CD4-positive, alpha-beta T cell treated with Interleukin-1 beta for 1 hour (primary cell): ENCODE results near the gene SENP5.
"Not testable (repeated sequence)": the region's sequence is repeated elsewhere in the genome, so short reads cannot be mapped to it uniquely, and the experiment has no call there.

Experiments
- DNase-seq, 2 donors: peaks; one replicate each; pipeline ENCODE4 v3.0.0-alpha.2; 2020 to 2022

SENP5 gene

GRCh38 chr3:196944037-196944790, 76.5 kb downstream of the SENP5 start:
- not testable (repeated sequence) for DNase-seq

DNA sequence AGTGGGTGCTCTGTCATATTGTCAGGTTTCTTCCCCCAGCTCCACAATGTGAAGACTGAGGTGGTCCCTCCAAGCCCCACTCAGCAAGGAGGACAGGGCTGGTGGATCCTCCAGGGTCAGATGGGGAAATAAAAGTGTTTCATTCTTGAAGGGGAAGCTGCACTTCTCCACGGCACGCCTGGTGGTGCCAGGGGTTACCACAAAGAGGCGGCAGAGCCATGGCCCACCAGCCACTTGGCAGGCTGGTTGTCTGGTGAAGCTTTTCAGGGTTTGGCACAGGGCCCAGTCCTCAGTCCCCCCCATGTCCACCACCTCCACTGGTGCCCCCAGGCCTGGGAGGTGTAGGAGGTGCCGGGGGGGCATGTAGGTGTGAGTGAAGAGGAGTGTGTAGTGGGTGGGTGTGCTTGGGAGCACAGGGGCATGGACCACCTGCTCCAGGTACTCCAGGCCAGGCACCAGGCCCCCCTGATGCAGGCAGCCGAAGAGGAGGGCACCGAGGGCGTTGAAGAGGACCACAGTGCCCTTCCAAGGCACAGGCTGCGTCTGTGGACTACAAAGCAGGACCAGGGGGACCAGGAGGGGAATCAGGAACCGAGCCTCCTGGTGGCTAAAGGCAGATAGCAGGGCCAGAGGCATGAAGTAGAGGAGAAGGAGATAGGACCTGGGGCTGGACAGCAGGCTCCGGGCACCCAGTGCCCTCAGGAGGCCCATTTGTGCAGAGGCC, 79.6 kb downstream of the SENP5 start:
- DNase-seq, result no peak

GRCh38 chr3:196947860-196948441, 80.2 kb downstream of the SENP5 start:
- no peak for DNase-seq

- DNase-seq, result no peak
Observed at GRCh38 chr3:196948442-196949284, 80.9 kb downstream of the SENP5 start.

DNA sequence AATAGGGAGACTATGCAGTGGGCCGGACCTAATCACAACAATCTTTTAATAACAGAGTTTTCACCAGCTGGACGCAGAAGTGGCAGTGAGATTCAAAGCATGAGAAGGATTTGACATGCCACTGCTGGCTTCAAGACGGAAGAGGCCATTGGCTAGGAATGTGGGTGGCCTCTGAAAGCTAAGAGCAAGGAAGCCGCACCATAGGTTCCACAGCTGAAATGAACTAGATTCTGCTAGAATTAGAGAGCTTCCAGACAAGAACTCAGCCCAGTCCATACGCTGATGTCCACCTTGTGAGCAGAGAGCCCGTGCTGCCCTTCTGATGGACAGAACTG, 81.5 kb downstream of the SENP5 start:
- DNase-seq, result no peak

DNA sequence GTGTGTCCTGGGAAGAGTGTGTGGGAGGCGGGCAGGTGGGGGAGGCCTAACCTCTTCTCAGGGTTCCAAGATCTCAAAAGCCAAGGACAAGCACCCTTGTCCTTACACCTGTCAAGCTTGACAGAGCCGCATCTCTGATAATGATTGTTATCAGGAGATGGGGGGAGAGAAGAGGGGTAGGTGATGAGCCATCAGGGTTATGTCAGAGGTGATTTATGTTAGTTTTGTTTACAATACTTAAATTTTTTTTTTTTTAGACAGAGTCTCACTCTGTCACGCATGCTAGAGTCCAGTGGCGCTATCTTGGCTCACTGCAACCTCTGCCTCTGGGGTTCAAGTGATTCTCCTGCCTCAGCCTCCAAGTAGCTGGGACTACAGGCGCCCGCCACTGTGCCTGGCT, 82.0 kb downstream of the SENP5 start:
- no peak for DNase-seq

- no peak for DNase-seq
Observed at GRCh38 chr3:196951371-196951770, 83.7 kb downstream of the SENP5 start.

GRCh38 chr3:196954832-196955231, 87.1 kb downstream of the SENP5 start:
- no peak for DNase-seq

GRCh38 chr3:196962108-196962929, 94.6 kb downstream of the SENP5 start:
- no peak for DNase-seq

GRCh38 chr3:196962930-196963630, 95.4 kb downstream of the SENP5 start:
- DNase-seq, result no peak

DNA sequence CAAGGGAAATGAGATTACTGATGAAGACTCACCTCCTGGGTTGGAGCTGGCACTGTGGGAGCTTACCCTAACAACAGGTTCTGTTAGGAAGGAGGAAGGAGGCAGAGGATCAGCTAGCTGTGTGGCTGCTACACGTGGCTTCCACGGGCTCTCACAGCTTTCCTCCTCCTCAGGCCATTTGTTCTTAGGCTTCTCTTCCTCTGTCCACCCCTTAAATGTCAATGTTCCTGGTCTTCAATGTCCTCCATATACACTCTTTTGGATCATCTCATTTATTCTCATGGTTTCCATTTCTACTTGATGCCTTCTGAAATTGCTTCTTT, 95.9 kb downstream of the SENP5 start:
- no peak for DNase-seq

DNA sequence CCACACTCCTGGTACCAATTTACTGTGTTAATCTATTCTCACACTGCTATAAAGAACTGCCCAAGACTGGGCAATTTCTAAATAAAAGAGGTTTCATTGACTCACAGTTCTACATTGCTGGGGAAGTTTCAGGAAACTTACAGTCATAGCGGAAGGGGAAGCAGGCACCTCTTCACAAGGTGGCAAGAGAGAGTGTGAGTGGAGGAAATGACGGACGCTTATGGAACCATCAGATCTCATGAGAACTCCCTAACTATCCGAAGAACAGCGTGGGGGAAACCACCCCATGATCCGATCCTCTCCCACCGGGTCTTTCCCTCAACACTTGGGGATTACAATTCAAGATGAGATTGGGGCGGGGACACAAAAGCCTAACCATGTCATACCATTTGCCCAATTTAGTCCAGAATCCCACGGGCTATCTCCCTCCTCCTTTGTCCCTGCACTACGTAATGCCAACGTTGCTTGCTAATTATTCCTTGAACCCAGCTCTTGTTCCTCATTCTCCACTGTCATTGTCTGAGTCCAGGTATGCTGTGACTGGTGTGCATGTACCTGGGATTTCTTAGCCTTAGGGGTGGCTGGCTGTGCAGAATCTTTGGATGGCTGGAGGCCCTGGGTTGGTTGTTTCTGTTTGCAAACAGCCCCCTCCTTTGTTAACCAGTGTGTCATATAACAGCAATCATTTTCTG, 97.5 kb downstream of the SENP5 start:
- DNase-seq, result no peak

GRCh38 chr3:196965804-196966173, 98.1 kb downstream of the SENP5 start:
- no peak for DNase-seq

DNA sequence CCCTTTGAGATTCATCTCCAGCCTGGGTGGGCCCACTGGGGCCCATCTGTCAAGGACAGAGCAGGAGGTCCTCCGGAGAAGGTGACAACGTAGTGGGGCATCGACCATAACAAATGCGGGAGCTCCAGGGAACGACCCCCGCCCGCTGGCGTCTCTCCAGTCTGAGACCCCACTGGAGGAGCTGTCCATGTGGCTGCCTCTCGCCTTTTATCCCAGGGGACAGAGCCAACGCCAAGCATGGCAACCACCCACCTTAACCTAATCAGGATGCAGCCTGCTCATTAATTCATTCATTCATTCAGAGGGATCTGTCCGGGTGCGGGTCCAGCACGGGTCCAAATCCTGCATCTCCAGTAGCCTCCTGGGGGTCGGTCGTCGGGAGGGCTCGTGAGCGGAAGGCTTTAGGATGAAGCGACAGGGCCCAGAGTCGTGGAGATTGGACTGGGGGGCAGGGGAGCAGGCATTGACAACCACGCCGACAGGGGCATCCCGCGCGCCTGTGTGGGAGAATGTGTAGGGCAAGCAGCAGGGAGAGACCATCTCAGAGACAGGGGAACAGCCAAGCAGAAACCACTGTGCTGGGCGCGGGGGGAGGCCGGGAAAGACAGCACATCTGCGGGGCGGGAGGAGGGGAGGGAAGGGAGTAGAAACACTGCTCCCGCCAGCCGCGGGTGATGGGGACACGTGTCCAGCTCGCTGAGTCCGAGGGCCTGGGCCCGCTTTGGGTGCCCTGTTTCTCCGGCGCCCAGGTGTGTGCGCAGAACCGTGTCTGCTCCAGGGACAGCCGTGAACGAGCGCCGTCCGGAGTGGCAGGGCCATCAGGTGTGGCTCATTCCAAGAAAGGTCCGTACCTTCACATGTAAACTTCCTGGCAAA, 99.0 kb downstream of the SENP5 start:
- no peak for DNase-seq

GRCh38 chr3:196967412-196968232, 99.9 kb downstream of the SENP5 start:
- DNase-seq, result no peak

DNA sequence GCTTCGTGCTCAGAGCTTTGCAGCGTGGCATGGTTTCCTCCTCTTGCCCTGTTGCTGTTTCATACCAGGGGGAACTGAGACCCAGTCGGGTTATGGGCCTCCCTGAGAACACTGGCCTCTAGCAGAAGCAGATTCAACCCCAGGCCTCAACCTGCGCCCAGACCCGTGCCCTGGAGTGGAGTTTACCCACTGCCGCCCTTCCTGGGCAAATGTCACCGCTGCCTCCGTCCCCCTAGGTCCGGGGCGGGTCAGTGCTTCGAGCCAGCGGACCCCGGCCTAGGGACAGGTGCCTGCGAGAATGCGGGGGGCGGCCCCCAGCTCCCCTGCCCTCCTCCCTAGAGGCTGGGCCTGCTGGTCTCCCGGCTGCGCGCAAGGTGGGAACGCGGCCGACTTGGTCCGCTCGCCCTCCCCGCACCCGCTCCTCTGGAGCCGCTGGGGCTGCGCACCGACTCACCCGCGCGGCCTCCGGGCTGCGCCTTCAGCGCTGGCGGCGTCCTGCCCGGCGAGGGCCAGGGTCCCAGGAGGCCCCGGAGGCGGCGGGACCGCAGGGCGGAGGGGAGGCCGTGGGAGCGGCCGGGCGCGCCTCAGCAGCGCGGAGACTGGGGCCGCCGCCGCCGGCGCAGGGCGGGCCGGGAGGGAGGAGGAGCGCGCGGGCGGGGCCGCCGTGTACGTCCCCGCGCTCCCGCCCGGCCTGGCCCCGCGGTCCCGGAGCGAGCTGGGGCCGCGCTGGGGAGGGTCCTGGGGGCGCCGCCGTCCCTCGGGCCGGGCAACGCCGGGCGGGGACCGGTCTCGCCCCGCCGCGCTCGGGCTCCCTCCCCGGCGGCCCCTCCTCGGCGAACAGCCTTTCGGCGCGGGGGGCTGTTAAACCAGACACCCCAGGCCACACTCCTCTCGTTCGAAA, 100.8 kb downstream of the SENP5 start, which contains the start of gene PIGZ:
TSS of gene PIGZ (minus strand) at position 601 of the 901 bp plus-strand sequence. CDS start 16,802 bp downstream, outside the sequence.
- no peak for DNase-seq

DNA sequence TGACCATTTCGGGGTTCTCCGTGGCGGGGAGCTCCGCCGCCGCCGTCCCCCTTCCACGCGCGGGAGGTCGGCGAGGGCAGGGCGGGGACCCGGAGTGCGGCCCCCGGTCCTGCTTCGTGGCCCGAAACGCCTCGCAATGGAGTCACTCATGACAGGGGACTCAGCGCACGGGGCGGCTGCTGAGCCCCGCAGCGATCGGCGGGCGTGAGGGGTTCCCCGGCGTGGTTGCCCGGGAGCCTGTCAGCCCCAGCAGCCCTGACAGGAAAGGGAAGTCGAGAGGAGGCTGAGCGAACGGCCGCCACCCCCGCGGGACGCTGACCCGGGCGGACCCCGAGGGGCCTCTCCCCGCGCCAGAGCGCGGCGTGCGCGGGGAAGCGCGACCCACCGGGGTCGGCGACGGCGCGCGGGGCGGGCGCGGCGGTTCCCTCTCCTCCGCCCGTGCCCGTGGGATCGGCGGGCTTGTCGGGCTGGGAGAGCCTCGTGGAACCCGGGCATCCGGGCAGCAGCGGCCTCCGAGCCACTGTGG, 101.5 kb downstream of the SENP5 start:
- peak; percentile 32 to 35 for DNase-seq
